GM18868 (cell line): ENCODE data around the gene UBE2H.
"Not testable (repeated sequence)": the region's sequence is repeated elsewhere in the genome, so short reads cannot be mapped to it uniquely, and the experiment has no call there.

ENCODE experiments used
- ATAC-seq: cut with Tn5 transposase; IDR thresholded peaks from one replicate; pipeline ENCODE4 v1.9.1; 2021; ENCODE audit warnings: mild to moderate bottlenecking, moderate library complexity; ENCODE audit not compliant: unreplicated experiment

UBE2H gene

GRCh38 chr7:129825209-129825970, 127.4 kb downstream of the UBE2H start:
- ATAC-seq, result peak; percentile 69

GRCh38 chr7:129824291-129825208, 128.2 kb downstream of the UBE2H start:
- peak; percentile 38 for ATAC-seq

- ATAC-seq, result not testable (repeated sequence)
These were observed 129.6 kb downstream of the UBE2H start for GRCh38 chr7:129823143-129823542.

GRCh38 chr7:129821476-129821875, 131.3 kb downstream of the UBE2H start:
- ATAC-seq, result no peak

GRCh38 chr7:129816742-129817141, 136.0 kb downstream of the UBE2H start:
- no peak for ATAC-seq

GRCh38 chr7:129807863-129808262, 144.9 kb downstream of the UBE2H start:
- ATAC-seq, result no peak

GRCh38 chr7:129804890-129805719, 147.7 kb downstream of the UBE2H start:
- no peak for ATAC-seq

- no peak for ATAC-seq
These were observed 148.5 kb downstream of the UBE2H start for GRCh38 chr7:129804111-129804889.

GRCh38 chr7:129803546-129804081, 149.1 kb downstream of the UBE2H start:
- ATAC-seq, result no peak

- no peak for ATAC-seq
These were observed 150.9 kb downstream of the UBE2H start for GRCh38 chr7:129801882-129802281.

GRCh38 chr7:129800901-129801300, 151.9 kb downstream of the UBE2H start:
- no peak for ATAC-seq

GRCh38 chr7:129799350-129799955, 153.3 kb downstream of the UBE2H start:
- ATAC-seq, result no peak

- no peak for ATAC-seq
These were observed 154.0 kb downstream of the UBE2H start for GRCh38 chr7:129798616-129799349.

- ATAC-seq, result no peak
These were observed 155.5 kb downstream of the UBE2H start for GRCh38 chr7:129797214-129797789.

- no peak for ATAC-seq
These were observed 156.5 kb downstream of the UBE2H start for GRCh38 chr7:129796186-129796775.

- not testable (repeated sequence) for ATAC-seq
These were observed 158.3 kb downstream of the UBE2H start for GRCh38 chr7:129794461-129794860.

- ATAC-seq, result no peak
These were observed 159.1 kb downstream of the UBE2H start for GRCh38 chr7:129793506-129794310.
